SIG-M5 (cell line): ENCODE data around the gene NT5DC2.

Experiments used
- DNase-seq: peaks from one replicate; lab custom pipeline; 2025; lab: John Stamatoyannopoulos, UW

NT5DC2 gene

GRCh38 chr3:52487788-52488691 is 45.6 kb downstream of the NT5DC2 start:
- no peak for DNase-seq

DNA sequence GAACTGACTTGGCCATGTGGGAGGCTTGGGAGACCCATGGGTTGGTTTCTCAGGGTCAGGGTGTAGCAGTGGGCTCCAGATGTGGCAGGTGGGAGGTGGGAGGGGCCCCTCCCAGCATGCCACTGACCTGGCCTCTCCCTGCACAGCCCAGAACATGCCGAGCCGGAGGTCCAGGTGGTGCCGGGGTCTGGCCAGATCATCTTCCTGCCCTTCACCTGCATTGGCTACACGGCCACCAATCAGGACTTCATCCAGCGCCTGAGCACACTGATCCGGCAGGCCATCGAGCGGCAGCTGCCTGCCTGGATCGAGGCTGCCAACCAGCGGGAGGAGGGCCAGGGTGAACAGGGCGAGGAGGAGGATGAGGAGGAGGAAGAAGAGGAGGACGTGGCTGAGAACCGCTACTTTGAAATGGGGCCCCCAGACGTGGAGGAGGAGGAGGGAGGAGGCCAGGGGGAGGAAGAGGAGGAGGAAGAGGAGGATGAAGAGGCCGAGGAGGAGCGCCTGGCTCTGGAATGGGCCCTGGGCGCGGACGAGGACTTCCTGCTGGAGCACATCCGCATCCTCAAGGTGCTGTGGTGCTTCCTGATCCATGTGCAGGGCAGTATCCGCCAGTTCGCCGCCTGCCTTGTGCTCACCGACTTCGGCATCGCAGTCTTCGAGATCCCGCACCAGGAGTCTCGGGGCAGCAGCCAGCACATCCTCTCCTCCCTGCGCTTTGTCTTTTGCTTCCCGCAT is 46.4 kb downstream of the NT5DC2 start:
- DNase-seq: no peak

DNA sequence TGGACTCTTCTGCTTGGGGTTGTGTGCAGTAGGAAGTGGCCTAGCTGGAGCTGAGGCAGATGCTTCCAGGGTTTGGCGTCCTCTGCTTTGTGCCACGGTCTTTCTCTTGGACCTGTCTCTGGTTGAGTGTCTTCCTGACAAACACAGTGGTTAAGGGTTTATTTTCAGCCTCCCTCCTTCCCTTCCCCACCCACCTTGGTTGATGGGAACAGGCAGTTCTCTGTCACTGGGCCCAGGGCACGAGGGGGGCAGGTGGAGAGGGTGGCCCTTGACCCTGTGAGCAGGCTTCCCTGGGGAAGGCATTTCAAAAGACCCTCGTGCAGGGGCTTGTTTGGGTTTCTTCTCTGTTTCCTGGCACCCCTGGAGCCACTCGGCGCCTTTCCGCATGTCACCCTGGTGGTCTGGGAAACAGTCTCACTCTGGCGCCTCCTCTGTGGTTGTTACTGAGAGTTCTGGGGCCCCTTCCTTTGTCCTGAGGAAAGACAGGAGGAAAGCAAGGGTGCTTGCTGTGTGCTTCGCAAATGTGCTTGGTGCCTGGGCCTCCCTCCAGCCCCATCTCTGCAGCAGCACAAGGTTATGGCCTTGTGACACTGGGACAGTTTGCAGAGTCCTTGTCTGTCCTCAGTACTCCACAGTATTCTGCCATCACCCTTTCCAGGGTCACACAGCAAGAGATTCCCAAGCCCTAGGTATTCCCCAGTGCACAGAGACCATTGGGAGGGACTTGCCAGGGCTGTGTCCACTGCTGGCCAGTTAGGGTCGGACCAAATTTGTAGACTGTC is 48.8 kb downstream of the NT5DC2 start:
- DNase-seq: no peak

GRCh38 chr3:52483577-52484381 is 49.9 kb downstream of the NT5DC2 start:
- no peak for DNase-seq

GRCh38 chr3:52483081-52483480 is 50.6 kb downstream of the NT5DC2 start:
- no peak for DNase-seq

GRCh38 chr3:52481819-52482521 is 51.7 kb downstream of the NT5DC2 start:
- no peak for DNase-seq

- DNase-seq: no peak
These were observed 52.6 kb downstream of the NT5DC2 start for GRCh38 chr3:52480768-52481715.

GRCh38 chr3:52479877-52480575 is 53.6 kb downstream of the NT5DC2 start:
- no peak for DNase-seq

GRCh38 chr3:52479037-52479876 is 54.4 kb downstream of the NT5DC2 start:
- DNase-seq: no peak

- DNase-seq: no peak
These were observed 55.9 kb downstream of the NT5DC2 start for GRCh38 chr3:52477796-52478095.

GRCh38 chr3:52477076-52477795 is 56.4 kb downstream of the NT5DC2 start:
- DNase-seq: no peak
